ENCODE data around the gene FOXP2.

Gene FOXP2

GRCh38 chr7:114659409-114660125 is 245.0 kb downstream of the FOXP2 start:
- no peak for DNase-seq

- DNase-seq: no peak
Observed at GRCh38 chr7:114660126-114660486, 245.5 kb downstream of the FOXP2 start.

- no peak for DNase-seq
Observed at GRCh38 chr7:114660753-114661152, 246.1 kb downstream of the FOXP2 start.

GRCh38 chr7:114662002-114662677 is 247.5 kb downstream of the FOXP2 start:
- no peak for DNase-seq

- DNase-seq: no peak
Observed at GRCh38 chr7:114663502-114663901, 248.9 kb downstream of the FOXP2 start.

GRCh38 chr7:114670676-114671075 is 256.1 kb downstream of the FOXP2 start:
- DNase-seq: no peak

GRCh38 chr7:114671563-114672123 is 257.0 kb downstream of the FOXP2 start:
- DNase-seq: no peak

- no peak for DNase-seq
Observed at GRCh38 chr7:114678116-114678515, 263.5 kb downstream of the FOXP2 start.

- no peak for DNase-seq
Observed at GRCh38 chr7:114687238-114687637, 272.6 kb downstream of the FOXP2 start.

- no peak for DNase-seq
Observed at GRCh38 chr7:114688443-114689055, 273.9 kb downstream of the FOXP2 start.

GRCh38 chr7:114689406-114689805 is 274.8 kb downstream of the FOXP2 start:
- no peak for DNase-seq

GRCh38 chr7:114691605-114692004 is 277.0 kb downstream of the FOXP2 start:
- no peak for DNase-seq

GRCh38 chr7:114695182-114695581 is 280.6 kb downstream of the FOXP2 start:
- DNase-seq: no peak

GRCh38 chr7:114700247-114700928 is 285.8 kb downstream of the FOXP2 start:
- no peak for DNase-seq

- DNase-seq: no peak
Observed at GRCh38 chr7:114703677-114704076, 289.1 kb downstream of the FOXP2 start.

GRCh38 chr7:114708646-114709045 is 294.0 kb downstream of the FOXP2 start:
- no peak for DNase-seq

GRCh38 chr7:114710499-114710898 is 295.9 kb downstream of the FOXP2 start:
- DNase-seq: no peak

- no peak for DNase-seq
Observed at GRCh38 chr7:114711241-114711640, 296.6 kb downstream of the FOXP2 start.

- no peak for DNase-seq
Observed at GRCh38 chr7:114715907-114716306, 301.3 kb downstream of the FOXP2 start.

GRCh38 chr7:114718861-114719260 is 304.2 kb downstream of the FOXP2 start:
- DNase-seq: peak; percentile 5

- DNase-seq: no peak
Observed at GRCh38 chr7:114720725-114721124, 306.1 kb downstream of the FOXP2 start.

- no peak for DNase-seq
Observed at GRCh38 chr7:114722562-114722961, 307.9 kb downstream of the FOXP2 start.

GRCh38 chr7:114723308-114723707 is 308.7 kb downstream of the FOXP2 start:
- no peak for DNase-seq

Measured in activated naive CD4-positive, alpha-beta T cell treated with Interleukin-2 at 50 U/mL for 16 hours (primary cell).